Progenitor cell of endocrine pancreas (in vitro differentiated cells): ENCODE data around the gene MCRIP1. TPM values are rescaled to one million over a fixed set of nuclear protein-coding genes. Genes with fewer than 3 reads are reported as not detected.

Experiments used
- DNase-seq: peaks from one replicate; pipeline ENCODE4 v3.0.0; 2021; ENCODE audit warnings: low spot score; ENCODE audit not compliant: unreplicated experiment
- H3K27ac Mint-ChIP-seq: 2 replicates; pipeline ENCODE4 v1.8.0; 2021; ENCODE audit warnings: mild to moderate bottlenecking, moderate library complexity, mixed read lengths
- H3K27me3 Mint-ChIP-seq: 2 replicates; pipeline ENCODE4 v1.8.0; 2021; ENCODE audit warnings: mixed read lengths
- H3K36me3 Mint-ChIP-seq: 2 replicates; pipeline ENCODE4 v1.8.0; 2022; ENCODE audit warnings: mixed read lengths; ENCODE audit not compliant: insufficient read depth
- H3K4me1 Mint-ChIP-seq: 2 replicates; pipeline ENCODE4 v1.8.0; 2021; ENCODE audit warnings: low read depth, mixed read lengths
- H3K4me3 Mint-ChIP-seq: 2 replicates; pipeline ENCODE4 v1.8.0; 2021; ENCODE audit warnings: low read depth, mild to moderate bottlenecking, moderate library complexity, mixed read lengths
- H3K9me3 Mint-ChIP-seq: 2 replicates; pipeline ENCODE4 v1.8.0; 2021; ENCODE audit warnings: low read depth, mixed read lengths
- CTCF ChIP-seq: fragments of 200-600 bp; sonication (generic); IDR thresholded peaks from one replicate; pipeline ENCODE4 v1.5.0; 2021; ENCODE audit warnings: antibody characterized with exemption, mild to moderate bottlenecking; ENCODE audit not compliant: unreplicated experiment
- total RNA-seq: library from RNA; stranded (reverse); gene quantifications from 2 replicates; pipeline ENCODE4 v1.2.1, GENCODE V29; 2021

Gene MCRIP1
- total RNA-seq, 1 donor from 2014 or later, result 157 TPM

GRCh38 chr17:81867991-81868673 is 35.0 kb upstream of the MCRIP1 start:
- Mint-ChIP-seq H3K4me3 (no peak overlapping the region), H3K9me3 (no peaks in the 10 kb centered on the region), H3K4me1 (peaks cover 8% of the 10 kb centered on the region), H3K36me3 (peaks cover 3% of the 10 kb centered on the region), H3K27me3 (no peaks in the 10 kb centered on the region), H3K27ac (no peak overlapping the region)
- no peak for TF ChIP-seq CTCF
- DNase-seq, result no peak

- no peaks in the 10 kb centered on the region for H3K27me3 Mint-ChIP-seq
- H3K4me1 Mint-ChIP-seq, result peaks cover 12% of the 10 kb centered on the region
- DNase-seq, result no peak
- no peak for TF ChIP-seq CTCF
- H3K36me3 Mint-ChIP-seq, result peaks cover 6% of the 10 kb centered on the region
- H3K27ac Mint-ChIP-seq, result no peak overlapping the region
- no peaks in the 10 kb centered on the region for H3K9me3 Mint-ChIP-seq
- no peak overlapping the region for H3K4me3 Mint-ChIP-seq
Observed at GRCh38 chr17:81867170-81867990, 34.3 kb upstream of the MCRIP1 start.

- Mint-ChIP-seq H3K4me3 (no peak overlapping the region), H3K27ac (no peak overlapping the region), H3K9me3 (no peaks in the 10 kb centered on the region), H3K36me3 (peaks cover 6% of the 10 kb centered on the region), H3K27me3 (no peaks in the 10 kb centered on the region), H3K4me1 (peaks cover 15% of the 10 kb centered on the region)
- no peak for DNase-seq
- no peak for TF ChIP-seq CTCF
Observed at GRCh38 chr17:81866440-81867169, 33.5 kb upstream of the MCRIP1 start.

GRCh38 chr17:81865733-81866439 is 32.8 kb upstream of the MCRIP1 start:
- Mint-ChIP-seq H3K4me1 (peaks cover 17% of the 10 kb centered on the region), H3K4me3 (no peak overlapping the region), H3K9me3 (no peaks in the 10 kb centered on the region), H3K36me3 (peaks cover 6% of the 10 kb centered on the region), H3K27ac (no peak overlapping the region), H3K27me3 (no peaks in the 10 kb centered on the region)
- no peak for DNase-seq
- no peak for TF ChIP-seq CTCF

GRCh38 chr17:81865358-81865732 is 32.3 kb upstream of the MCRIP1 start:
- no peak for TF ChIP-seq CTCF
- Mint-ChIP-seq H3K36me3 (peaks cover 6% of the 10 kb centered on the region), H3K9me3 (no peaks in the 10 kb centered on the region), H3K27ac (no peak overlapping the region), H3K4me1 (peaks cover 17% of the 10 kb centered on the region), H3K4me3 (no peak overlapping the region), H3K27me3 (no peaks in the 10 kb centered on the region)
- no peak for DNase-seq
